ENCODE data around the gene LEFTY1. TPM values are rescaled to one million over a fixed set of nuclear protein-coding genes. Genes with fewer than 3 reads are reported as not detected.

Gene LEFTY1
- total and polyA plus RNA-seq, 2 donors (not counting 1 experiment from before 2014, with no cell fraction given), result not detected

DNA sequence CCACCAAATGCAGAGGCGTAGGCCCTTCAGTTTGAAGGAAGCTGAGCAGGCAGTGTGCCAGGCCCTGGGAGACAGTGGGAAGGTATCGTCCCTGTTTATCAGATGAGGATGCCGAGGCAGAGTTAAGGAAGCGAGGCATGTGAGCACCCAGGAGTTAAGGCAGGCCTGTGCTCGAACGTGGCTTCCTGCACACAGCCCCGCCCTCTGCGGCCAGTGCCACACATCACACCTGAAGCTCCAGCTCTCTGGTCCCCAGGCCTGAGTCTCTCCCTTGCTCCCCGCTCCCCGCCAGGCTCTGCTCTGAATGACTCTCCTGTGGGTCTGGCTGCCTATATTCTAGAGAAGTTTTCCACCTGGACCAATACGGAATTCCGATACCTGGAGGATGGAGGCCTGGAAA lies 46.9 kb downstream of the LEFTY1 start:
- H3K27me3 ChIP-seq (ENCODE audit: control insufficient read depth, insufficient read depth, low read length), result no peaks in the 10 kb centered on the region
- TF ChIP-seq, protein P1, sequence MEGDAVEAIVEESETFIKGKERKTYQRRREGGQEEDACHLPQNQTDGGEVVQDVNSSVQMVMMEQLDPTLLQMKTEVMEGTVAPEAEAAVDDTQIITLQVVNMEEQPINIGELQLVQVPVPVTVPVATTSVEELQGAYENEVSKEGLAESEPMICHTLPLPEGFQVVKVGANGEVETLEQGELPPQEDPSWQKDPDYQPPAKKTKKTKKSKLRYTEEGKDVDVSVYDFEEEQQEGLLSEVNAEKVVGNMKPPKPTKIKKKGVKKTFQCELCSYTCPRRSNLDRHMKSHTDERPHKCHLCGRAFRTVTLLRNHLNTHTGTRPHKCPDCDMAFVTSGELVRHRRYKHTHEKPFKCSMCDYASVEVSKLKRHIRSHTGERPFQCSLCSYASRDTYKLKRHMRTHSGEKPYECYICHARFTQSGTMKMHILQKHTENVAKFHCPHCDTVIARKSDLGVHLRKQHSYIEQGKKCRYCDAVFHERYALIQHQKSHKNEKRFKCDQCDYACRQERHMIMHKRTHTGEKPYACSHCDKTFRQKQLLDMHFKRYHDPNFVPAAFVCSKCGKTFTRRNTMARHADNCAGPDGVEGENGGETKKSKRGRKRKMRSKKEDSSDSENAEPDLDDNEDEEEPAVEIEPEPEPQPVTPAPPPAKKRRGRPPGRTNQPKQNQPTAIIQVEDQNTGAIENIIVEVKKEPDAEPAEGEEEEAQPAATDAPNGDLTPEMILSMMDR (conservative IDR thresholded peaks at IDR 0.05 in 1 of 2, IDR thresholded peaks at IDR 0.05 in 1 of 2; ENCODE audit: low read depth in 1 of 2, low read length in 2 of 2), result no peak
- TF ChIP-seq EZH2 (IDR thresholded peaks at IDR 0.05; ENCODE audit: low read length, missing control alignments), result no peak
- no peaks in the 10 kb centered on the region for H3K9me3 ChIP-seq (ENCODE audit: control insufficient read depth, insufficient read depth, low read depth, low read length)
- H3K79me2 ChIP-seq (ENCODE audit: control insufficient read depth, insufficient read depth, low read length), result no peaks in the 10 kb centered on the region
- H2AFZ ChIP-seq (ENCODE audit: low read length), result no peak overlapping the region
- no peaks in the 10 kb centered on the region for H3K4me1 ChIP-seq (ENCODE audit: control insufficient read depth, extremely low read depth, insufficient read depth, low read length)
- H3K36me3 ChIP-seq (ENCODE audit: control insufficient read depth, insufficient read depth, low read length), result peaks cover 16% of the 10 kb centered on the region
- H3K4me3 ChIP-seq (replicated peaks in 1 of 4; ENCODE audit: control extremely low read depth in 1 of 4, insufficient read depth in 1 of 4, low read depth in 3 of 4, low read length in 4 of 4), result no peak overlapping the region
- H3K27ac ChIP-seq (ENCODE audit: insufficient read depth, low read length), result no peak overlapping the region
- no peak for DNase-seq (ENCODE audit: low read depth in 2 of 2)
- no peaks in the 10 kb centered on the region for H4K20me1 ChIP-seq (ENCODE audit: control insufficient read depth, extremely low read depth, insufficient read depth, low read length)
- no peak overlapping the region for H3K4me2 ChIP-seq (ENCODE audit: extremely low read depth, insufficient read depth, low read length)
- no peak overlapping the region for H3K9ac ChIP-seq (ENCODE audit: insufficient read depth, low read length)

DNA sequence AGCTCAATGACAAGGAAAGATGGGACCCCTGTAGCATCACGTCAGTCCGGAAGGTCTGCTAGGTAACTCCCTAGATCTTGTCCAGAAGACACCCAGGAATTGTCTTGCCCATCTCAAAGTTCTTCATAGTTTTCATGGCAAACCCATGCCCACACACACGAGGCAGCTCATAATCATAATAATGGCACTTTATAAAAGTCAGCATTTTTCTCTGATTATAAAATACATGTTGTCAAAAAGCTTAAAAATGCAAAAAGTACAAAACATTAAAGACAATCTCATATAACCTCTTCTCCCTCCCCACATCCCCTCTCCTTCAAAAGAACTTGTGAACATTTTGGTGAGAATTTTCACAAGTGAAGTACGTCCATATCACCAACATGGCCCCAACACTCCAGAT lies 48.2 kb downstream of the LEFTY1 start:
- TF ChIP-seq EZH2 (IDR thresholded peaks at IDR 0.05; ENCODE audit: low read length, missing control alignments), result no peak
- TF ChIP-seq, protein P1 (conservative IDR thresholded peaks at IDR 0.05 in 1 of 2, IDR thresholded peaks at IDR 0.05 in 1 of 2; ENCODE audit: low read depth in 1 of 2, low read length in 2 of 2), result no peak
- Histone ChIP-seq H3K9ac (ENCODE audit: insufficient read depth, low read length) (no peak overlapping the region), H3K27me3 (ENCODE audit: control insufficient read depth, insufficient read depth, low read length) (no peaks in the 10 kb centered on the region), H3K4me1 (ENCODE audit: control insufficient read depth, extremely low read depth, insufficient read depth, low read length) (no peaks in the 10 kb centered on the region), H3K36me3 (ENCODE audit: control insufficient read depth, insufficient read depth, low read length) (peaks cover 4% of the 10 kb centered on the region), H2AFZ (ENCODE audit: low read length) (no peak overlapping the region), H3K9me3 (ENCODE audit: control insufficient read depth, insufficient read depth, low read depth, low read length) (no peaks in the 10 kb centered on the region), H3K4me2 (ENCODE audit: extremely low read depth, insufficient read depth, low read length) (no peak overlapping the region), H3K4me3 (replicated peaks in 1 of 4; ENCODE audit: control extremely low read depth in 1 of 4, insufficient read depth in 1 of 4, low read depth in 3 of 4, low read length in 4 of 4) (no peak overlapping the region), H4K20me1 (ENCODE audit: control insufficient read depth, extremely low read depth, insufficient read depth, low read length) (no peaks in the 10 kb centered on the region), H3K27ac (ENCODE audit: insufficient read depth, low read length) (no peak overlapping the region), H3K79me2 (ENCODE audit: control insufficient read depth, insufficient read depth, low read length) (no peaks in the 10 kb centered on the region)
- DNase-seq (ENCODE audit: low read depth in 2 of 2), result no peak

DNA sequence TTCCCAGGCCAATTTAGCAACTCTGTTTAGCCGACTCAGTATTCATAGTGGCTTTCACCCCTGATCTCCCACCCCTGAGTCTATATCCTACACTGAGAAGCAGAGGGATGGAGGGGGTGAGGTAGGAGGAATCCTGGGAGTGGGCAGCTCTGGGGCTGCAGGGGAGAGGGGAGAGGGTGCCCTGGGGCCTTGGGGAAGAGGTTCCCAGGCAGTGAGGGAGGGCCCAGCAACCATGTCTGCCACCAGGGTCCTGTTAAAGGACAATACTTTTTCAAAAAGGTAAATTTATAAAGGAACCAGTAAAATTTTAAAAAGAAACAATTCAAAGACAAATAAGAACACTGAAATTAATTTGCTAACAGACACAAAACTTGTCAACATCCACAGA lies 48.7 kb downstream of the LEFTY1 start:
- Histone ChIP-seq H2AFZ (ENCODE audit: low read length) (no peak overlapping the region), H3K27me3 (ENCODE audit: control insufficient read depth, insufficient read depth, low read length) (no peaks in the 10 kb centered on the region), H3K4me3 (replicated peaks in 1 of 4; ENCODE audit: control extremely low read depth in 1 of 4, insufficient read depth in 1 of 4, low read depth in 3 of 4, low read length in 4 of 4) (no peak overlapping the region), H3K4me2 (ENCODE audit: extremely low read depth, insufficient read depth, low read length) (no peak overlapping the region), H3K79me2 (ENCODE audit: control insufficient read depth, insufficient read depth, low read length) (no peaks in the 10 kb centered on the region), H4K20me1 (ENCODE audit: control insufficient read depth, extremely low read depth, insufficient read depth, low read length) (no peaks in the 10 kb centered on the region), H3K4me1 (ENCODE audit: control insufficient read depth, extremely low read depth, insufficient read depth, low read length) (no peaks in the 10 kb centered on the region), H3K9ac (ENCODE audit: insufficient read depth, low read length) (no peak overlapping the region), H3K27ac (ENCODE audit: insufficient read depth, low read length) (no peak overlapping the region), H3K9me3 (ENCODE audit: control insufficient read depth, insufficient read depth, low read depth, low read length) (no peaks in the 10 kb centered on the region), H3K36me3 (ENCODE audit: control insufficient read depth, insufficient read depth, low read length) (peaks cover 4% of the 10 kb centered on the region)
- DNase-seq (ENCODE audit: low read depth in 2 of 2), result no peak
- TF ChIP-seq, protein P1 (conservative IDR thresholded peaks at IDR 0.05 in 1 of 2, IDR thresholded peaks at IDR 0.05 in 1 of 2; ENCODE audit: low read depth in 1 of 2, low read length in 2 of 2), result no peak
